GM18868 (cell line): ENCODE measurements around the gene CDC20.

Source experiments
- ATAC-seq: cut with Tn5 transposase; IDR thresholded peaks from one replicate; pipeline ENCODE4 v1.9.1; 2021; ENCODE audit warnings: mild to moderate bottlenecking, moderate library complexity; ENCODE audit not compliant: unreplicated experiment

The CDC20 gene

GRCh38 chr1:43327549-43328292 lies 31.1 kb upstream of the CDC20 start:
- ATAC-seq, result no peak

GRCh38 chr1:43329995-43330751 lies 28.6 kb upstream of the CDC20 start:
- ATAC-seq, result no peak

GRCh38 chr1:43331688-43332087 lies 27.1 kb upstream of the CDC20 start:
- no peak for ATAC-seq

- no peak for ATAC-seq
These were observed 24.2 kb upstream of the CDC20 start for GRCh38 chr1:43334453-43335205.

GRCh38 chr1:43337588-43337987 lies 21.2 kb upstream of the CDC20 start, which contains the start of gene MPL:
MPL (plus strand) TSS chr1:43337818; CDS start chr1:43337849, 31 bp downstream.
- no peak for ATAC-seq

- ATAC-seq, result no peak
These were observed 20.8 kb upstream of the CDC20 start for GRCh38 chr1:43338001-43338400.

GRCh38 chr1:43339584-43340232 lies 19.1 kb upstream of the CDC20 start:
- no peak for ATAC-seq

GRCh38 chr1:43340559-43340958 lies 18.2 kb upstream of the CDC20 start:
- no peak for ATAC-seq

- no peak for ATAC-seq
These were observed 14.4 kb upstream of the CDC20 start for GRCh38 chr1:43344267-43344850.

GRCh38 chr1:43345120-43345519 lies 13.7 kb upstream of the CDC20 start:
- no peak for ATAC-seq

- ATAC-seq, result no peak
These were observed 12.1 kb upstream of the CDC20 start for GRCh38 chr1:43346636-43347035.

- no peak for ATAC-seq
These were observed 10.4 kb upstream of the CDC20 start for GRCh38 chr1:43348343-43348808.

GRCh38 chr1:43348809-43349593 lies 9.8 kb upstream of the CDC20 start:
- ATAC-seq, result no peak

GRCh38 chr1:43349594-43350306 lies 9.0 kb upstream of the CDC20 start:
- no peak for ATAC-seq

GRCh38 chr1:43350976-43351375 lies 7.8 kb upstream of the CDC20 start:
- ATAC-seq, result no peak

- ATAC-seq, result no peak
These were observed 7.1 kb upstream of the CDC20 start for GRCh38 chr1:43351421-43352350.

GRCh38 chr1:43352351-43352705 lies 6.5 kb upstream of the CDC20 start:
- ATAC-seq, result no peak

- no peak for ATAC-seq
These were observed 5.9 kb upstream of the CDC20 start for GRCh38 chr1:43352881-43353280.
